Regular cardiac myocyte (primary cell): ENCODE measurements around the gene RNF180. TPM values are rescaled to one million over a fixed set of nuclear protein-coding genes. Genes with fewer than 3 reads are reported as not detected.

Source experiments
- total RNA-seq: library from RNA; depleted of rRNA; stranded (reverse); fragments of >200 nt; gene quantifications from 2 replicates; pipeline ENCODE4 v1.2.3, GENCODE V29; 2014

The RNF180 gene
- total RNA-seq = 4.0 and 8.7 TPM in 2 replicates

GRCh38 chr5:64165500-64166200 lies at the start of gene RNF180:
Gene RNF180, plus strand, starts transcription at chr5:64165843. Its CDS starts 34,965 bp downstream, at chr5:64200808.

Other genes with a start within 250 kb of the RNF180 start
- gene HTR1A, start 203.4 kb upstream of the RNF180 start, total RNA-seq = not detected in 2 replicates